K562 (cell line): ENCODE measurements around the gene PRDM2.

Experiments
- BACH1 ChIP-seq: fragments of 200-800 bp; sonication (Bioruptor generic); IDR thresholded peaks from 2 replicates; pipeline ENCODE4 v1.6.1; 2016; ENCODE audit warnings: missing genetic modification characterization, missing compliant biosample characterization
- CTCF ChIP-seq, 3 experiments: IDR thresholded peaks in 2 of 3; conservative IDR thresholded peaks in 1 of 3; 2 replicates each; pipeline ENCODE4 v1.5.1; 2011 to 2012; ENCODE audit warnings: low read length in 3 of 3, mild to moderate bottlenecking in 3 of 3, control low read depth in 2 of 3, improper control_type of control experiment in 1 of 3, inconsistent platforms in 1 of 3, low read depth in 1 of 3, mixed read lengths in 1 of 3, moderate library complexity in 1 of 3; ENCODE audit not compliant: insufficient read depth in 2 of 3
- FOS ChIP-seq: IDR thresholded peaks from 3 replicates; pipeline ENCODE4 v1.6.1; 2011; ENCODE audit not compliant: insufficient read length; ENCODE audit errors: extremely low read depth
- KAT8 ChIP-seq: fragments of 450-650 bp; IDR thresholded peaks from 2 replicates; pipeline ENCODE4 v1.6.1; 2016; ENCODE audit warnings: low read depth, mild to moderate bottlenecking
- NR2C2 ChIP-seq, 2 experiments: fragments of 200-800 bp in 1 of 2; sonication (Bioruptor generic) in 1 of 2; sonication (generic) in 1 of 2; formaldehyde crosslinking in 1 of 2; IDR thresholded peaks; 2 replicates each; pipeline versions ENCODE4 v1.6.1 to v1.8.0; 2016 to 2022; ENCODE audit warnings: mild to moderate bottlenecking in 1 of 2, missing compliant biosample characterization in 1 of 2, missing genetic modification characterization in 1 of 2, missing genetic modification reagents in 1 of 2
- TF ChIP-seq, protein P1 (sequence below), 2 experiments: IDR thresholded peaks; 2 replicates each; pipeline ENCODE4 v1.6.1; 2011; ENCODE audit warnings: borderline replicate concordance in 1 of 2, control low read depth in 1 of 2, low read depth in 1 of 2, low read length in 1 of 2, mild to moderate bottlenecking in 1 of 2, mixed read lengths in 1 of 2, moderate library complexity in 1 of 2; ENCODE audit not compliant: insufficient read depth in 1 of 2, insufficient read length in 1 of 2, poor library complexity in 1 of 2, severe bottlenecking in 1 of 2; ENCODE audit errors: extremely low read depth in 1 of 2

DNA sequence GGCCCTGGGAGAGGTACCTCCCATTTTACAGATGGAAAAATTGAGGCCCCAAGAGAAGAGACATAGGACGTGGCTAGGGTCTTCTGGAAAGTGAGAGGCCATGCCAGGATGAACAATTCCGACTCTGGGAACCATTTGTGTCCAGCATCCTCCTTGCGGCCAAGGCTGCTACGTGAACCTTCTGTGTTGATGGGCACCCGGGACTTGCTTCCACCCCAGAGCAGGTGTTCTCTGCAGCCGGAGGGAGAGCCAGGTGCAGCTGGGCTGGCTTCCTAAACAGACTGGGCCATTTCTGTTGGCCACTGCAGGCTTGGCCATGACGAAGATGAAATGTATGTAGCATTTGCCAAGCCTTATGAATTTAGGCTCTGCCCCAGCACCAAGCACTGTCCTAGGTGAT is 118.9 kb downstream of the PRDM2 start:
- TF ChIP-seq, protein P1, sequence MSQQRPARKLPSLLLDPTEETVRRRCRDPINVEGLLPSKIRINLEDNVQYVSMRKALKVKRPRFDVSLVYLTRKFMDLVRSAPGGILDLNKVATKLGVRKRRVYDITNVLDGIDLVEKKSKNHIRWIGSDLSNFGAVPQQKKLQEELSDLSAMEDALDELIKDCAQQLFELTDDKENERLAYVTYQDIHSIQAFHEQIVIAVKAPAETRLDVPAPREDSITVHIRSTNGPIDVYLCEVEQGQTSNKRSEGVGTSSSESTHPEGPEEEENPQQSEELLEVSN (IDR thresholded peaks at IDR 0.05; ENCODE audit: borderline replicate concordance in 1 of 2, extremely low read depth in 1 of 2, insufficient read depth in 1 of 2, insufficient read length in 1 of 2, low read depth in 1 of 2, low read length in 1 of 2, poor library complexity in 1 of 2, severe bottlenecking in 1 of 2), result no peak
- TF ChIP-seq KAT8 (no peak), CTCF (IDR thresholded peaks at IDR 0.05 in 2 of 3, conservative IDR thresholded peaks at IDR 0.05 in 1 of 3; ENCODE audit: insufficient read depth in 2 of 3, low read depth in 1 of 3, low read length in 3 of 3) (no peak), FOS (no peak), NR2C2 (CRISPR knock-in tag; IDR thresholded peaks at IDR 0.05) (no peak), NR2C2 (tag; IDR thresholded peaks at IDR 0.05) (no peak), BACH1 (no peak)
